OCI-LY7 (cell line): Measurements from ENCODE around the gene RBM18. TPM values are rescaled to one million over a fixed set of nuclear protein-coding genes. Genes with fewer than 3 reads are reported as not detected.

ENCODE experiments used
- BruUV-seq: library from RNA; stranded (reverse); fragments of 400-500 nt; replicated peaks from 2 replicates; lab custom pipeline; 2021; lab: Mats Ljungman, UMichigan
- CTCF ChIA-PET: fragments of 300-600 bp; sonication (Branson Sonifier 250); formaldehyde crosslinking; loops from one replicate; lab custom pipeline; 2022; ENCODE audit warnings: antibody characterized with exemption; ENCODE audit not compliant: unreplicated experiment; lab: Charles Lee
- POLR2A ChIA-PET: fragments of 300-600 bp; sonication (Branson Sonifier 250); formaldehyde crosslinking; loops from one replicate; lab custom pipeline; 2022; ENCODE audit warnings: antibody characterized with exemption; lab: Charles Lee
- DNase-seq: peaks from one replicate; pipeline ENCODE4 v3.0.0-alpha.2; 2015; ENCODE audit warnings: low spot score
- H2AFZ ChIP-seq: fragments of 200-600 bp; sonication (generic), shearing (Covaris generic); 2 replicates; pipeline ENCODE4 v1.6.1; 2014; ENCODE audit warnings: mild to moderate bottlenecking, antibody characterized with exemption, low read length, moderate library complexity
- H3K27ac ChIP-seq: fragments of 200-600 bp; sonication (generic); 2 replicates; pipeline ENCODE4 v1.5.1; 2014; ENCODE audit warnings: mixed run types, low read depth, mild to moderate bottlenecking, moderate library complexity, low read length, inconsistent platforms; ENCODE audit not compliant: poor library complexity, severe bottlenecking
- H3K36me3 ChIP-seq: fragments of 200-600 bp; sonication (generic); 2 replicates; pipeline ENCODE4 v1.6.1; 2014; ENCODE audit warnings: mild to moderate bottlenecking, antibody characterized with exemption, low read length, moderate library complexity, mixed read lengths; ENCODE audit not compliant: insufficient read depth
- H3K4me1 ChIP-seq: fragments of 200-600 bp; sonication (generic); 2 replicates; pipeline ENCODE4 v1.5.1; 2014; ENCODE audit warnings: mild to moderate bottlenecking, low read length; ENCODE audit not compliant: insufficient read depth, poor library complexity, severe bottlenecking
- H3K4me2 ChIP-seq: fragments of 200-600 bp; sonication (generic); 2 replicates; pipeline ENCODE4 v1.6.1; 2014; ENCODE audit warnings: mild to moderate bottlenecking, low read length
- H3K4me3 ChIP-seq: fragments of 200-600 bp; sonication (generic); 2 replicates; pipeline ENCODE4 v1.5.1; 2014; ENCODE audit warnings: mild to moderate bottlenecking, low read depth, low read length; ENCODE audit not compliant: poor library complexity, severe bottlenecking
- H3K79me2 ChIP-seq: fragments of 200-600 bp; sonication (generic); 2 replicates; pipeline ENCODE4 v1.6.1; 2016; ENCODE audit warnings: low read depth, mild to moderate bottlenecking, low read length, moderate library complexity, mixed read lengths; ENCODE audit not compliant: insufficient read depth
- H3K9me2 ChIP-seq: fragments of 200-600 bp; sonication (generic); 2 replicates; pipeline ENCODE4 v1.6.1; 2016; ENCODE audit warnings: mild to moderate bottlenecking, low read length, mixed read lengths; ENCODE audit not compliant: insufficient read depth
- H3K9me3 ChIP-seq: fragments of 200-600 bp; sonication (generic); 2 replicates; pipeline ENCODE4 v1.6.1; 2014; ENCODE audit warnings: mild to moderate bottlenecking, mixed run types, low read length, mixed read lengths
- H4K20me1 ChIP-seq: fragments of 200-600 bp; sonication (generic); 2 replicates; pipeline ENCODE4 v1.6.1; 2014; ENCODE audit warnings: mild to moderate bottlenecking, antibody characterized with exemption, low read length, moderate library complexity, mixed read lengths; ENCODE audit not compliant: insufficient read depth
- CTCF ChIP-seq: fragments of 200-600 bp; sonication (generic); conservative IDR thresholded peaks from 2 replicates; pipeline ENCODE4 v1.5.1; 2014; ENCODE audit warnings: mild to moderate bottlenecking, antibody characterized with exemption, low read length, moderate library complexity, mixed read lengths
- EZH2phosphoT487 ChIP-seq: fragments of 200-600 bp; sonication (generic); IDR thresholded peaks from 2 replicates; pipeline ENCODE4 v1.6.1; 2018; ENCODE audit warnings: low read depth, borderline replicate concordance, mild to moderate bottlenecking, mixed run types, antibody characterized with exemption, low read length, moderate library complexity, mixed read lengths
- intact Hi-C: fragments of 100-400 bp; cut with micrococcal nuclease; formaldehyde crosslinking; loops from one replicate; pipeline ENCODE4 v1.10.0; 2022; ENCODE audit not compliant: unreplicated experiment
- total RNA-seq, 2 experiments: library from RNA; depleted of rRNA in 1 of 2; stranded (reverse); fragments of >200 nt in 1 of 2; shearing (Covaris generic) in 1 of 2; gene quantifications; 2 replicates each; pipeline ENCODE4 v1.2.3, GENCODE V29; 2014 to 2022

RBM18 gene
- total RNA-seq, 2 experiments from 2014 or later, result 8.3 to 22.2 TPM

DNA sequence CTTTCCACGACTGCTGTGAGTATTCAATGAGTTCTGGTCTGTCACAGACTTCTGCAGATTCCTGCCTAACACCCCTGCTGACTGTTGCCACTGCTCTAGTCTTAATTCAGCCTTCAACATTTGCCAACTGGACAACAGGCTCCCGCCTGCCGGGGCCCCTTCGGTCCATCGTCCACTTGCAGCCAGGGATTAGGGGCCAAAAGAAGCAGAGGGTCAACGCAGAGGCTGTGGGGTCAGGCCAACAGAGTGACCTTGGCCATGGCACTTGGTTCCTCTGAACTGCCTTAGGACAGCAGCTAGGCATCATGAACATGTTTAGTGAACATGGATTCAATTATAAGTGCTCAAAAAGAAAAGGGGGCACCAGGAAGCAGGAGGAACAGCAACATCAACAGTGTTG, 76.3 kb downstream of the RBM18 start:
- H3K4me2 ChIP-seq, result no peak overlapping the region
- CTCF ChIA-PET, result no interaction called here
- H2AFZ ChIP-seq, result no peak overlapping the region

More for the DNA sequence above, 76.3 kb downstream of the RBM18 start:
- intact Hi-C loops, result no loop called here
- Histone ChIP-seq H3K9me3 (no peaks in the 10 kb centered on the region), H3K79me2 (no peaks in the 10 kb centered on the region), H3K9me2 (no peaks in the 10 kb centered on the region), H3K27ac (no peak overlapping the region), H3K4me1 (no peaks in the 10 kb centered on the region), H4K20me1 (no peaks in the 10 kb centered on the region), H3K4me3 (no peak overlapping the region), H3K36me3 (no peaks in the 10 kb centered on the region)
- no peak for DNase-seq
- POLR2A ChIA-PET, result interaction anchor here (0.8 kb wide), 1 partner anchor 15 kb away, joined by 4 read pairs; no protein-coding TSS in a partner anchor
- TF ChIP-seq EZH2phosphoT487, result no peak
- TF ChIP-seq CTCF, result no peak
- BruUV-seq, result no TSS peak

Other genes starting within 250 kb of the RBM18 start
- 3.3 and 3.6 TPM in 2 replicates for gene TTLL11, start 171.5 kb downstream of the RBM18 start, total RNA-seq (2014; rRNA removed; shearing (Covaris generic))
- gene TTLL11, start 171.5 kb downstream of the RBM18 start, total RNA-seq (2022), result 5.2 and 6.9 TPM in 2 replicates
- 24.2 and 29.7 TPM in 2 replicates for gene NDUFA8, start 105.1 kb downstream of the RBM18 start, total RNA-seq (2014; rRNA removed; shearing (Covaris generic))
- gene NDUFA8, start 105.1 kb downstream of the RBM18 start, total RNA-seq (2022), result 51.0 and 53.6 TPM in 2 replicates
- gene MORN5, start 104.9 kb downstream of the RBM18 start, total RNA-seq (2014; rRNA removed; shearing (Covaris generic)), result not detected in 2 replicates
- gene MORN5, start 104.9 kb downstream of the RBM18 start, total RNA-seq (2022), result not detected in 2 replicates
- gene LHX6, start 35.9 kb downstream of the RBM18 start, total RNA-seq (2014; rRNA removed; shearing (Covaris generic)), result not detected in 2 replicates
- not detected in 2 replicates for gene LHX6, start 35.9 kb downstream of the RBM18 start, total RNA-seq (2022)
- 38.7 and 46.1 TPM in 2 replicates for gene MRRF, start within 50 bp of the RBM18 start, total RNA-seq (2014; rRNA removed; shearing (Covaris generic))
- gene MRRF, start within 50 bp of the RBM18 start, total RNA-seq (2022), result 48.2 and 53.2 TPM in 2 replicates
- gene PTGS1, start 106.2 kb upstream of the RBM18 start, total RNA-seq (2014; rRNA removed; shearing (Covaris generic)), result 0.79 and 0.85 TPM in 2 replicates
- gene PTGS1, start 106.2 kb upstream of the RBM18 start, total RNA-seq (2022), result 1.5 and 2.2 TPM in 2 replicates
- not detected in 2 replicates for gene OR1J1, start 213.1 kb upstream of the RBM18 start, total RNA-seq (2014; rRNA removed; shearing (Covaris generic))
- gene OR1J1, start 213.1 kb upstream of the RBM18 start, total RNA-seq (2022), result not detected in 2 replicates
- not detected in 2 replicates for gene OR1J2, start 246.0 kb upstream of the RBM18 start, total RNA-seq (2014; rRNA removed; shearing (Covaris generic))
- gene OR1J2, start 246.0 kb upstream of the RBM18 start, total RNA-seq (2022), result not detected in 2 replicates